Karpas-422 (cell line): ENCODE measurements around the gene AREG. TPM values are rescaled to one million over a fixed set of nuclear protein-coding genes. Genes with fewer than 3 reads are reported as not detected.

Source experiments
- DNase-seq: peaks from one replicate; pipeline ENCODE4 v3.0.0-alpha.2; 2015
- H2AFZ ChIP-seq: fragments of 200-600 bp; sonication (generic); 2 replicates; pipeline ENCODE4 v1.6.1; 2014; ENCODE audit warnings: antibody characterized with exemption, low read length, mixed read lengths
- H3K27ac ChIP-seq: fragments of 200-600 bp; sonication (generic); 2 replicates; pipeline ENCODE4 v1.5.1; 2014; ENCODE audit warnings: mild to moderate bottlenecking, low read length, moderate library complexity
- H3K27me3 ChIP-seq: fragments of 200-600 bp; sonication (generic); 2 replicates; pipeline ENCODE4 v1.6.1; 2014; ENCODE audit warnings: low read length, mixed read lengths
- H3K36me3 ChIP-seq: fragments of 200-600 bp; sonication (generic); 2 replicates; pipeline ENCODE4 v1.6.1; 2014; ENCODE audit warnings: low read length, mixed read lengths; ENCODE audit not compliant: insufficient read depth
- H3K4me1 ChIP-seq: fragments of 200-600 bp; sonication (generic); 2 replicates; pipeline ENCODE4 v1.6.1; 2014; ENCODE audit warnings: mild to moderate bottlenecking, low read length, mixed read lengths
- H3K4me2 ChIP-seq: fragments of 200-600 bp; sonication (generic); 2 replicates; pipeline ENCODE4 v1.6.1; 2014; ENCODE audit warnings: low read length, low read depth, mild to moderate bottlenecking; ENCODE audit not compliant: poor library complexity, severe bottlenecking
- H3K4me3 ChIP-seq: fragments of 200-600 bp; sonication (generic); 2 replicates; pipeline ENCODE4 v1.5.1; 2014; ENCODE audit warnings: mild to moderate bottlenecking, antibody characterized with exemption, low read length, mixed read lengths
- H3K79me2 ChIP-seq: fragments of 200-600 bp; sonication (generic); 2 replicates; pipeline ENCODE4 v1.6.1; 2014; ENCODE audit warnings: mild to moderate bottlenecking, low read length, mixed read lengths
- H3K9ac ChIP-seq: fragments of 200-600 bp; sonication (generic); 2 replicates; pipeline ENCODE4 v1.6.0; 2014; ENCODE audit warnings: low read length
- H3K9me2 ChIP-seq: fragments of 200-600 bp; sonication (generic), shearing (Covaris generic); replicated peaks from 2 replicates; pipeline ENCODE4 v1.6.0; 2014; ENCODE audit warnings: mild to moderate bottlenecking, low read length, moderate library complexity; ENCODE audit not compliant: insufficient read depth
- H3K9me3 ChIP-seq: fragments of 300-700, 200-600 bp; sonication (generic); 2 replicates; pipeline ENCODE4 v1.6.1; 2014; ENCODE audit warnings: low read length, mixed read lengths
- H4K20me1 ChIP-seq: fragments of 200-600 bp; sonication (generic); 2 replicates; pipeline ENCODE4 v1.6.1; 2014; ENCODE audit warnings: mild to moderate bottlenecking, antibody characterized with exemption, low read length, low read depth; ENCODE audit not compliant: insufficient read depth
- total RNA-seq: library from RNA; depleted of rRNA; stranded (reverse); fragments of >200 nt; shearing (Covaris generic); gene quantifications from 2 replicates; pipeline ENCODE4 v1.2.3, GENCODE V29; 2014; ENCODE audit warnings: low replicate concordance

Gene AREG
- total RNA-seq, 1 experiment from 2014 or later = not detected

- no peak overlapping the region for H3K9ac ChIP-seq
- peaks cover under 1% of the 10 kb centered on the region; the same call in 1 of the 2 replicates for H3K4me1 ChIP-seq
- no peak overlapping the region for H3K4me2 ChIP-seq
- H3K4me3 ChIP-seq = no peak overlapping the region
- no peaks in the 10 kb centered on the region for H3K79me2 ChIP-seq
- H3K27ac ChIP-seq = no peak overlapping the region
- no peak for DNase-seq
- no peaks in the 10 kb centered on the region for H4K20me1 ChIP-seq
- no peaks in the 10 kb centered on the region for H3K9me3 ChIP-seq
- H3K27me3 ChIP-seq = no peaks in the 10 kb centered on the region
- no peak overlapping the region for H2AFZ ChIP-seq
- no peaks in the 10 kb centered on the region for H3K9me2 ChIP-seq
- no peaks in the 10 kb centered on the region for H3K36me3 ChIP-seq
These were observed 36.3 kb upstream of the AREG start for GRCh38 chr4:74408639-74409038.

- no peaks in the 10 kb centered on the region for H3K9me2 ChIP-seq
- DNase-seq = no peak
- H3K79me2 ChIP-seq = no peaks in the 10 kb centered on the region
- no peaks in the 10 kb centered on the region for H3K9me3 ChIP-seq
- H3K36me3 ChIP-seq = no peaks in the 10 kb centered on the region
- no peak overlapping the region for H3K4me3 ChIP-seq
- no peak overlapping the region for H3K27ac ChIP-seq
- no peaks in the 10 kb centered on the region for H3K27me3 ChIP-seq
- H3K9ac ChIP-seq = no peak overlapping the region
- no peaks in the 10 kb centered on the region for H4K20me1 ChIP-seq
- no peak overlapping the region for H2AFZ ChIP-seq
- H3K4me1 ChIP-seq = no peaks in the 10 kb centered on the region
- no peak overlapping the region for H3K4me2 ChIP-seq
These were observed 34.7 kb upstream of the AREG start for GRCh38 chr4:74410272-74410671.

GRCh38 chr4:74412225-74412624, 32.7 kb upstream of the AREG start:
- Histone ChIP-seq H3K9ac (no peak overlapping the region), H2AFZ (no peak overlapping the region), H3K4me1 (no peaks in the 10 kb centered on the region), H3K79me2 (no peaks in the 10 kb centered on the region), H3K36me3 (no peaks in the 10 kb centered on the region), H3K27me3 (no peaks in the 10 kb centered on the region), H3K9me3 (no peaks in the 10 kb centered on the region), H3K27ac (no peak overlapping the region), H3K4me3 (no peak overlapping the region), H3K9me2 (no peaks in the 10 kb centered on the region), H4K20me1 (no peaks in the 10 kb centered on the region), H3K4me2 (no peak overlapping the region)
- no peak for DNase-seq

- H2AFZ ChIP-seq = no peak overlapping the region
These were observed 31.7 kb upstream of the AREG start for GRCh38 chr4:74413265-74413664.

GRCh38 chr4:74414149-74414809, 30.7 kb upstream of the AREG start:
- Histone ChIP-seq H3K27me3 (no peaks in the 10 kb centered on the region), H3K9ac (no peak overlapping the region), H2AFZ (no peak overlapping the region), H3K9me2 (no peaks in the 10 kb centered on the region), H3K79me2 (no peaks in the 10 kb centered on the region), H4K20me1 (no peaks in the 10 kb centered on the region), H3K27ac (no peak overlapping the region), H3K9me3 (no peaks in the 10 kb centered on the region), H3K4me1 (no peaks in the 10 kb centered on the region), H3K4me3 (no peak overlapping the region), H3K4me2 (no peak overlapping the region), H3K36me3 (no peaks in the 10 kb centered on the region)
- DNase-seq = no peak

More at GRCh38 chr4:74413265-74413664, 31.7 kb upstream of the AREG start:
- Histone ChIP-seq H3K9me3 (no peaks in the 10 kb centered on the region), H3K4me1 (no peaks in the 10 kb centered on the region), H3K9ac (no peak overlapping the region), H4K20me1 (no peaks in the 10 kb centered on the region), H3K36me3 (no peaks in the 10 kb centered on the region), H3K79me2 (no peaks in the 10 kb centered on the region), H3K9me2 (no peaks in the 10 kb centered on the region), H3K4me3 (no peak overlapping the region), H3K27ac (no peak overlapping the region), H3K4me2 (no peak overlapping the region), H3K27me3 (no peaks in the 10 kb centered on the region)
- no peak for DNase-seq

GRCh38 chr4:74415602-74416300, 29.2 kb upstream of the AREG start:
- H3K9me2 ChIP-seq = no peaks in the 10 kb centered on the region
- H3K27ac ChIP-seq = no peak overlapping the region
- H3K4me1 ChIP-seq = no peaks in the 10 kb centered on the region
- no peak overlapping the region for H2AFZ ChIP-seq
- no peaks in the 10 kb centered on the region for H3K9me3 ChIP-seq
- H4K20me1 ChIP-seq = no peaks in the 10 kb centered on the region
- H3K9ac ChIP-seq = no peak overlapping the region
- H3K4me2 ChIP-seq = no peak overlapping the region
- no peaks in the 10 kb centered on the region for H3K79me2 ChIP-seq
- H3K27me3 ChIP-seq = no peaks in the 10 kb centered on the region
- no peak for DNase-seq
- H3K36me3 ChIP-seq = no peaks in the 10 kb centered on the region
- H3K4me3 ChIP-seq = no peak overlapping the region

GRCh38 chr4:74418063-74418670, 26.8 kb upstream of the AREG start:
- Histone ChIP-seq H3K4me1 (no peaks in the 10 kb centered on the region), H3K9ac (no peak overlapping the region), H3K9me2 (no peaks in the 10 kb centered on the region), H3K27ac (no peak overlapping the region), H3K9me3 (no peaks in the 10 kb centered on the region), H4K20me1 (no peaks in the 10 kb centered on the region), H3K79me2 (no peaks in the 10 kb centered on the region), H3K27me3 (no peaks in the 10 kb centered on the region), H3K4me3 (no peak overlapping the region), H2AFZ (no peak overlapping the region), H3K4me2 (no peak overlapping the region), H3K36me3 (no peaks in the 10 kb centered on the region)
- no peak for DNase-seq

- Histone ChIP-seq H4K20me1 (no peaks in the 10 kb centered on the region), H3K9ac (no peak overlapping the region), H3K9me2 (no peaks in the 10 kb centered on the region), H3K4me2 (no peak overlapping the region), H3K79me2 (no peaks in the 10 kb centered on the region), H2AFZ (no peak overlapping the region), H3K4me3 (no peak overlapping the region), H3K27me3 (no peaks in the 10 kb centered on the region), H3K36me3 (no peaks in the 10 kb centered on the region), H3K27ac (no peak overlapping the region), H3K4me1 (no peaks in the 10 kb centered on the region), H3K9me3 (no peaks in the 10 kb centered on the region)
- DNase-seq = no peak
These were observed 24.1 kb upstream of the AREG start for GRCh38 chr4:74420863-74421262.
